Measurements from ENCODE around the gene TSTD1.

Gene TSTD1

DNA sequence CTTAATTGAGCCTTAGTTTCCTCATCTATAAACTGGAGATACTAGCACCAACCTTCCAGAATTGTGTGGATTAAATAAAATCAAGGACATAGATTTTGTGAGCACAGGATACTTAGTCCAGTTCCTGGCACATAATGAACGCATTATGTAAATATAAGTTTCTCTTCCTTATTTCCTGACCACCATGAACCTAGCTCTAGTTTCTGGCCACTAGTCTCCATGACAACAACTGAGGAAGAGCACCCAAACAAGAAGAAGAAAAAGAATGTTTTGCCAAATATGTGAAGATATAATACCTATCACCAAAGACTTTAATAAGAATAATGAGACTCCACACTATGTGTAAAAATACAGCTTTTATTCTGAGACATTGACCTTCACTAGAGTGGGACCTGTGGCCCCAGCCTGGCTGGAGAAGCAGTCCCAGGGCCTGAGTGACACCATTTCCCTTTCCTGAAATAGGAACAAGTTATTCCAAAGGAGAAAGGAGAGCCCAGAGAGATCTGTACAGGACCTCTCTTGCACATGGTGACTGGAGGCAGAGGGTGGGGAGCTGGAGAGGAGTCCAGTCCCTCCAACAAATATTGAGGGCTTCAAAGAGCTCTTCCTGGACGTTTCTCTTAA, 8.0 kb upstream of the TSTD1 start:
- Histone ChIP-seq H3K36me3 (ENCODE audit: control insufficient read depth in 1 of 2, insufficient read depth in 2 of 2, low read depth in 1 of 2, low read length in 2 of 2) (peaks cover 10 to 14% of the 10 kb centered on the region in 2 experiments), H4K91ac (ENCODE audit: low read length) (no peak overlapping the region), H2BK12ac (ENCODE audit: low read length in 2 of 2) (no peak overlapping the region), H3K27me3 (ENCODE audit: control insufficient read depth in 1 of 2, insufficient read depth in 1 of 2, low read length in 2 of 2) (no peaks in the 10 kb centered on the region), H3K79me1 (replicated peaks; ENCODE audit: low read length, poor library complexity, severe bottlenecking) (peaks cover 15% of the 10 kb centered on the region), H3K14ac (ENCODE audit: low read length in 2 of 2) (no peak overlapping the region), H4K8ac (ENCODE audit: low read length) (peak overlapping the region; percentile 83), H3K27ac (ENCODE audit: low read length, poor library complexity, severe bottlenecking) (no peak overlapping the region), H3K4me3 (ENCODE audit: insufficient read depth in 1 of 2, low read depth in 1 of 2, low read length in 2 of 2) (peak overlapping the region in 1 of 2 experiments; percentile 97), H2BK5ac (ENCODE audit: low read depth, low read length, poor library complexity, severe bottlenecking) (no peak overlapping the region), H3K4me1 (ENCODE audit: control insufficient read depth, insufficient read depth, low read depth, low read length) (no peaks in the 10 kb centered on the region), H3K18ac (ENCODE audit: low read depth in 1 of 2, low read length in 2 of 2) (peak overlapping the region in 1 of 2 experiments; percentile 69), H3K4me2 (ENCODE audit: low read length, poor library complexity, severe bottlenecking) (peak overlapping the region; percentile 65), H2AFZ (ENCODE audit: low read depth, low read length) (no peak overlapping the region), H3K9ac (ENCODE audit: low read length) (peak overlapping the region; percentile 98), H2BK120ac (ENCODE audit: low read depth, low read length) (peak overlapping the region; percentile 69), H3K4ac (ENCODE audit: low read depth in 1 of 2, low read length in 2 of 2) (peak overlapping the region; percentile 29 to 41), H2AK5ac (ENCODE audit: low read length, severe bottlenecking) (peak overlapping the region; percentile 74), H2BK15ac (ENCODE audit: low read depth, poor library complexity, severe bottlenecking) (no peak overlapping the region), H3K9me3 (ENCODE audit: control insufficient read depth, low read length) (peaks cover 15% of the 10 kb centered on the region), H3K23ac (ENCODE audit: low read length in 2 of 2) (no peak overlapping the region)
- 29% methylated on average over 1 of the region's 2 CpGs for WGBS
- no peak for DNase-seq

- peak within 1 kb of the TSS; percentile 84 to 97 for H3K4me3 ChIP-seq (ENCODE audit: insufficient read depth in 1 of 2, low read depth in 1 of 2, low read length in 2 of 2)
- no peaks in the 10 kb centered on the region for H3K4me1 ChIP-seq (ENCODE audit: control insufficient read depth, insufficient read depth, low read depth, low read length)
- H3K27ac ChIP-seq (ENCODE audit: low read length, poor library complexity, severe bottlenecking): peak within 1 kb of the TSS; percentile 92
- H3K23ac ChIP-seq (ENCODE audit: low read length in 2 of 2): no peak within 1 kb of the TSS
- peaks cover 17 to 22% of the 10 kb centered on the region in 2 experiments for H3K36me3 ChIP-seq (ENCODE audit: control insufficient read depth in 1 of 2, insufficient read depth in 2 of 2, low read depth in 1 of 2, low read length in 2 of 2)
- peak within 1 kb of the TSS; percentile 53 for H2BK5ac ChIP-seq (ENCODE audit: low read depth, low read length, poor library complexity, severe bottlenecking)
- DNase-seq: peak; percentile 97
- H2AFZ ChIP-seq (ENCODE audit: low read depth, low read length): peak within 1 kb of the TSS; percentile 36
- H2AK5ac ChIP-seq (ENCODE audit: low read length, severe bottlenecking): peak within 1 kb of the TSS; percentile 74
- peak within 1 kb of the TSS; percentile 83 for H4K8ac ChIP-seq (ENCODE audit: low read length)
- H2BK12ac ChIP-seq (ENCODE audit: low read length in 2 of 2): no peak within 1 kb of the TSS
- peak within 1 kb of the TSS; percentile 82 for H2BK15ac ChIP-seq (ENCODE audit: low read depth, poor library complexity, severe bottlenecking)
- H3K4me2 ChIP-seq (ENCODE audit: low read length, poor library complexity, severe bottlenecking): peak within 1 kb of the TSS; percentile 95
- H3K4ac ChIP-seq (ENCODE audit: low read depth in 1 of 2, low read length in 2 of 2): peak within 1 kb of the TSS; percentile 57 to 86
- H3K9ac ChIP-seq (ENCODE audit: low read length): peak within 1 kb of the TSS; percentile 98
- peaks cover 15% of the 10 kb centered on the region for H3K79me1 ChIP-seq (replicated peaks; ENCODE audit: low read length, poor library complexity, severe bottlenecking)
- peak within 1 kb of the TSS; percentile 82 to 93 for H3K18ac ChIP-seq (ENCODE audit: low read depth in 1 of 2, low read length in 2 of 2)
- H4K91ac ChIP-seq (ENCODE audit: low read length): peak within 1 kb of the TSS; percentile 59
- no peaks in the 10 kb centered on the region for H3K27me3 ChIP-seq (ENCODE audit: control insufficient read depth in 1 of 2, insufficient read depth in 1 of 2, low read length in 2 of 2)
- 0% methylated on average over 19 of the region's 29 CpGs for WGBS
- peaks cover 15% of the 10 kb centered on the region for H3K9me3 ChIP-seq (ENCODE audit: control insufficient read depth, low read length)
- no peak within 1 kb of the TSS for H3K14ac ChIP-seq (ENCODE audit: low read length in 2 of 2)
- peak within 1 kb of the TSS; percentile 87 for H2BK120ac ChIP-seq (ENCODE audit: low read depth, low read length)
These were observed 7.2 kb upstream of the TSTD1 start, which contains the start of gene USF1 for GRCh38 chr1:161045736-161046604. Gene USF1, minus strand, starts transcription at chr1:161045977. Its CDS starts 2,702 bp downstream, at chr1:161043275.

DNA sequence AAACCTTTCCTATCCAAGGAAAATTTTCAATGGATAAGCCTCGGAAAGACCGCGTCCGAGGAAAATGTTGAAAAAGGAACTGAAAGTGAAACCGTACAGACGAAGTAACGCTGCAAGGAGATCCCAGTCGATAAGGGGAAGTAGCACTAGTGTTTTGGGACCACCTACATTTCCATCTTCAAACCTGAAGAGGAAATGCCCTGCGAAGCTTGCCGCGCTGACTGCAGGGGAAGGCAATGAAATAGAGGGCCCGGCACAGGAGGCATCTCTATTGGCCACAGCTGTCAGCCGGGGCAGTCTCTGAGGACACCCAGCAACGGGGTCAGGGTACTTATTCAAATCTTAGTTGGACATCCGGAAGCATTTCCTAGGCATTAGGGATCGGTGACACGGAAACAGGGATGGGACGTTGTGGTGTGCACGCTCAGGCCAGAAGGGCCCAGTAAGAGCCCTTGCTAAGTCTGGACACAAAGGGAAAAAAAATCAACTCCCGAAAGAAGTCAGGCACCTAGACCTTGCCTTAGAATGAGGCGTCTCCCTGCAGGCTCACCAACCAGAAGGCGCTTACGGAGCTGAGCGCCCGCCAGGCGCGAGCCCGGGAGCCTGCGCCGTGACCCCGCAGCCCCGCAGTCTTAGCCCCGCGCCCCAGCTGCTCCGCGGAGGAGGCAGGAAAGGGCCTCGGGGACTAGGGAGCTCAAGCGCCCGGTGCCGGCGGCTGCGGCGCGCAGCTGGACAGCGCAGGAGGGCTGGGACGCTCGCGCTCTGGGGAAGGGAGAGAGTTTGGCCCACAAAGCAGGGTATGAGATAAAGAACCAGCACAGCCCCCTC, 6.4 kb upstream of the TSTD1 start:
- H3K9ac ChIP-seq (ENCODE audit: low read length): peak overlapping the region; percentile 98
- no peak overlapping the region for H3K14ac ChIP-seq (ENCODE audit: low read length in 2 of 2)
- peaks cover 17% of the 10 kb centered on the region for H3K79me1 ChIP-seq (replicated peaks; ENCODE audit: low read length, poor library complexity, severe bottlenecking)
- peak overlapping the region; percentile 53 for H2BK5ac ChIP-seq (ENCODE audit: low read depth, low read length, poor library complexity, severe bottlenecking)
- H4K91ac ChIP-seq (ENCODE audit: low read length): peak overlapping the region; percentile 59
- H4K8ac ChIP-seq (ENCODE audit: low read length): peak overlapping the region; percentile 68
- H2AFZ ChIP-seq (ENCODE audit: low read depth, low read length): peak overlapping the region; percentile 36
- peak overlapping the region; percentile 87 for H2BK120ac ChIP-seq (ENCODE audit: low read depth, low read length)
- H2BK15ac ChIP-seq (ENCODE audit: low read depth, poor library complexity, severe bottlenecking): peak overlapping the region; percentile 82
- peak overlapping the region; percentile 84 to 97 for H3K4me3 ChIP-seq (ENCODE audit: insufficient read depth in 1 of 2, low read depth in 1 of 2, low read length in 2 of 2)
- peaks cover 24 to 30% of the 10 kb centered on the region in 2 experiments for H3K36me3 ChIP-seq (ENCODE audit: control insufficient read depth in 1 of 2, insufficient read depth in 2 of 2, low read depth in 1 of 2, low read length in 2 of 2)
- peak overlapping the region; percentile 95 for H3K4me2 ChIP-seq (ENCODE audit: low read length, poor library complexity, severe bottlenecking)
- H3K9me3 ChIP-seq (ENCODE audit: control insufficient read depth, low read length): peaks cover 15% of the 10 kb centered on the region
- peak overlapping the region; percentile 92 for H3K27ac ChIP-seq (ENCODE audit: low read length, poor library complexity, severe bottlenecking)
- H2BK12ac ChIP-seq (ENCODE audit: low read length in 2 of 2): no peak overlapping the region
- H3K4me1 ChIP-seq (ENCODE audit: control insufficient read depth, insufficient read depth, low read depth, low read length): no peaks in the 10 kb centered on the region
- WGBS: 3% methylated on average over 30 of the region's 48 CpGs
- peak overlapping the region; percentile 37 to 86 for H3K4ac ChIP-seq (ENCODE audit: low read depth in 1 of 2, low read length in 2 of 2)
- peak; percentile 83 for DNase-seq
- H3K27me3 ChIP-seq (ENCODE audit: control insufficient read depth in 1 of 2, insufficient read depth in 1 of 2, low read length in 2 of 2): no peaks in the 10 kb centered on the region
- peak overlapping the region; percentile 79 to 93 for H3K18ac ChIP-seq (ENCODE audit: low read depth in 1 of 2, low read length in 2 of 2)
- no peak overlapping the region for H3K23ac ChIP-seq (ENCODE audit: low read length in 2 of 2)
- H2AK5ac ChIP-seq (ENCODE audit: low read length, severe bottlenecking): no peak overlapping the region
